ENCODE results near the gene LSM8.
"Not testable (repeated sequence)": the region's sequence is repeated elsewhere in the genome, so short reads cannot be mapped to it uniquely, and the experiment has no call there.

The LSM8 gene

DNA sequence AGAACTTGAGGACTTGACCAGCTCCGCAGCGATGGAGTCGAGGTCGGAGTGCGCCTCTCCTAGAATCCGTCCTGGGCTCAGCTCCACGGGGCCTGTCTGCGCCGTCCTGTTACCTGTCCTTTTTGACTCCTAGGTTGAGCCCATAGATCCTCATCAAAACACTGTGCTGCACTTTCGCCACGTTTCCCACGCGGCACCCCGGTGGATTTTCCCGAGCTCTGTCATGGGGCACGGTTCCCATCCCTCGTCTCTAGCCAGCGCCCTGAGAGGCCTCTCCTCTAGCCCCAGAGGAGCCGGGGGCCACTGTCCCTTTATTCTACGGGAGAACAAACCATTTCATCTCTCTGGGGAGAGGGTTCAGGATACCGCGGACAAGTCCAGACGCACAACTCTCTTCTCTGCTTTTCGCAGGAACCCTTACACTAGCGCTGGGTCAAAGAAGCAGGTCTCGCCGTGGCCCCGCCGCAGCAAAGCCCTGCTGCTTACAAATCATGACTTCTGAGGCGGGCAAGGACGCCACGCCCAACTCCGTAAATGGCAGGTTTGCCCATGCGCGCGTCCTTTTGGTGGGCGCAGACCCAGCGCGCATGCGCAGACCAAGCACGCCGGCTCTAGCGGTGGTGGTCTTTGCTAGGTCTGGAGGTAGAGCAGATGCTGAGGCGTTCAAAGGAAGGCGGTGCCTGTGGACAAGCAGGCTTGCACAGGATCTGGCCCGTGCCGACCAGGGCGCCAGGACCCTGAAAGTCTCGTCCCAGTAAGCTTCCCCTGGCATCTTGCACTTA, 30.3 kb downstream of the LSM8 start:
- DNase-seq = peak; percentile 85

DNA sequence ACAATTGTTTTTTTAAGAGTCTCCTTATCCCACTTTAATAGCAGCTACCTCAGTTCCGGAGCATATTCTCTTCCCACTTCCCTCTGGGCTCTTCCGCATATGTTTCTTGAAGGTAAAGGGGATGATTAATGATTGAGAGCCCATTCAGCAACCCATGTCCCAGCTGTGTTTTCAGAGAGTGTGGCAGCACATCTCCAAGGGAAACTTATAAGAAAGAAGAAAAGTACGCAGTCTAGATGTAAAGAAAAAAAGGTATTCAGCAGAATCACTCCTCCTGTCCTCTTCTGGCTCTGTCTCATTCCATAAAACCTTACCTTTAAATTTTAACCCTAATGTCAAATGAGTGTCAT, 30.8 kb downstream of the LSM8 start:
- DNase-seq = no peak

DNA sequence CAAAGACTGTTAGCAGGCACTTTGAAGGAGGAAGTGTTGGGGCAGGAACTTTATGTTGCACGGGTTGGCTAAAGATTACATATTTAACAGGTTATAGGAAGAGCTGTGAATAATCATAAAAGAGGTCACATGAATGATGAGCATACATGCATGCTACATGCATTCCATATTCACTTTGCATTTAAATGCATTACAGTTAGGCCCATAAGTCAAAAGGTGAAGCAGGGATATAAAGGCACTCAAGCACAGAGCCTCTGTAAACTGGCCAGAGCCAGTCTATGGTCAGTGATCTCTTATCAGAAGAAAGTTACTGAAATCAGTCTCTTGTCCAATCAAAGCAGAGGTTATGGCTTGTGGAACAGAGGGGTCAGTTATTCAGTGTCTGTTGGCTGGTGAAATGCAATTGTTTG, 33.3 kb downstream of the LSM8 start:
- DNase-seq = no peak

DNA sequence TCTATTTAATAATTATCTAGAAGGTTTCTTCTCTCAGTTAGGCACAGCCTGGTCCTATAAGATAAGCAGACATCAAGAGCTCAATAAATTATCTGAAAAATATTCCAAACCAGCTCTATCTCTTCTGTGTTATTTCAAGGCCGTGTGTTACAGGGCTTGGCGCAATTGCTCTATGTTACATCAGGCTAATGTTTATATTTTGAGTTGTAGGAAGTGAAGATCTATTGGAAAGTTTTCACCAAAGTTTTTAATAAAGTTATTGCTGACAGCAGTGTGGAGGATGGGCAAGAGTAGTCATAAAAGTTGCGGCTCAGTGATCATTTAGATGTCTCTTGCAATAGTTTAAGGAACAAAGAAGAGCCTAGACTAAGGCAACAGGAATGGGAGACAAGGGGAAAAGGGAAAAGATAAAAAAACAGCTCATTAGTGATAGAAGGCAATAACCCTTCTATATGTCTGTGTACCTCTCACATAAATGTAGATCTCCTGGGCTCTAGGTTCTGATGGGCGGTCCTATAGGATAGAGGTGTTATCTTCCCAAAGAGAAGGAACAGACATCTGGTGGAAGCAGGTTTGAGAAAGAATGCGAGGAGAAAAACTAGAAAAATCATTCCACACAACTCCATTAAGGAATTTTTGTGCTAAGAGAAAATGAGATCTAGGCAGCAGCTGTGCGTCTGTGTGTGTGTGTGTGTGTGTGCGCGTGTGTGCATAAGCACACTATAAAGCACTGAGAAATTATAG, 34.6 kb downstream of the LSM8 start:
- DNase-seq = no peak

DNA sequence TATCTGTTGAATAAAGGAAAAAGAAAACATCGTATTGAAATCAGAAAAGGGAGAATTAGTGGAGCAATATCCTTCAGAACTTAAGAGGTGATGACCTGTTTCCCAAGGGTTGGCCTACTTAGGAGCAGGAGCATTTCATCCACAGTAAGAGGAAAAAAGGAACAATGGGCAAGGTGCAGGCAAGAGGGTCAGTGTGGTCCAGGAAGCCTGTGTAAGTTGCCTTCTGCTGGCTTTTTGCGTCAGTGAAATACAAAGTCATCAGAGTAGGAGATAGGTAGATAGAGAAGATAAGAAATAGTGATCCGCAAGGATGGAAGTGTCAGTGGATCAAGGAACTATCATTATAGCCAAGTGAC, 35.2 kb downstream of the LSM8 start:
- no peak for DNase-seq

DNA sequence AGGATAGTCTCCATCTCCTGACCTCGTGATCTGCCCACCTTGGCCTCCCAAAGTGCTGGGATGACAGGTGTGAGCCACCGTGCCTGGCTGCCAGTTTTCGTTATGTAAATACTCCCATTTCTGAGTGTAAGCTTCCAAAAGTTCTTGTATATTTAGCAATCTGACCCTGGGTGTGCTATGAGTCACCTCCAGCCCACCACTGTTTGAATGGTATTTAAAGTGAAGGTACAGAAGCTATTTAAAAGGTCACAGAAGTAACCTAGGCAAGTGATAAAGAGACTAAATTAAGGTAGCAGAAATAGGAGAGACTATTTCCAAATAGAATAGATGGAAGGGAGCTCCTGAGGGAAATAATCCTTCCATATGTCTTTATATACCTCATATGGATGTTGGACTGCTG, 36.6 kb downstream of the LSM8 start:
- no peak for DNase-seq

DNA sequence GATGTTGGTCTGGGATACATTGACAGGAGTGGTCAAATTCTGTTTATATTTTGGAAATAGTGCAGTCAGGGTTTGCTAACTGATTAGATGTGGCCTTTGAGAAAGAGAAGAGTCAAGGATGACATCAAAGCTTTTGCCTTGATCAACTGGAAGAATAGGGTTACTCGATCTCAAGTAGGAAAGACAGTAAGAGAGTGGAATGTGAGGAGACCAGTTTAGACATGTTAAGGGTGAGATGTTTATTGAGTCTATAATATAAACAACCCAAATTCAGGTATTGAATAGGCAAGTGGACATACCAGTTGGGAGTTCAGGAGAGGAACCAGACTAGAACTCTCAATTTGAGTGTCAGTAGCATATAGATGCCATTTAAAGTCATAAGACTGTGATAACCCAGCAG, 38.6 kb downstream of the LSM8 start:
- DNase-seq = no peak

DNA sequence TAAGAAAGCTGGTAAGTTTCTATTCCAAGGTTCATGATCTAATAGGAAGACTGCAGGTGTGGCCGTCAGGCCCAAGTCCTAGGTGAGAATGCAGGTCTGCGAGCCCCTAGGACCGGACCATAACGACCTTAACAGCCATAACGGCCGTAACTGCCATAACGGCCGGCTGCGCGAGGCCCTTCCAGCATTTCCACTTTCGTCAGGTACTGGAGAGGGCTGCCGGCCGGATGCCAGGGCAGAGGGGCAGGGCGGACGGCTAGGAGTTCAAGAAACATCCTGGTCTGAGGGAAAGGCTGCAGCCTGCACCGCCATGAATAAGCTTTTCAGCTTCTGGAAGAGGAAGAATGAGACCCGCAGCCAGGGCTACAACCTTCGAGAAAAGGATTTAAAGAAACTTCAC, 40.6 kb downstream of the LSM8 start, which contains the start of gene ANKRD7:
ANKRD7 (plus strand) TSS at position 184 of the 400 bp plus-strand sequence; CDS start at position 311, 127 bp downstream.
- no peak for DNase-seq

DNA sequence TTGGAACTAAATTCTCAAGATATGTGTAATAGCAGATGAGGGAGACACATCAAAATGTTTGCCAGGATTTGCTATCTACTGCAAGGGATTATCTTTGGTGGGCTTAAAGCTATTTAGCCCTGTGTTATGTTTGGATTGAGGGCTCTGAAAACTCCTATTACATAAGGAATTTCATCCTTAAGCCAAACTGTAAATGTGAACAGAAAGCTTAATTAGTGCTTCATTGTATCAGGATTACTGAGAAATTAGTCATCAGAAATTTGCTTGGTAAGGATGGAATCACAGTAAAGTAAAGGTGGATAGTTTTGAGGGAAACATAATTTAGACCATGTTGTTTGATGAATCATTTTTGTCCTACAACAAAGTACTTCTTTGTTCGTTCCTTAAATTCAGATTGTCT, 48.9 kb downstream of the LSM8 start:
- DNase-seq = no peak

DNA sequence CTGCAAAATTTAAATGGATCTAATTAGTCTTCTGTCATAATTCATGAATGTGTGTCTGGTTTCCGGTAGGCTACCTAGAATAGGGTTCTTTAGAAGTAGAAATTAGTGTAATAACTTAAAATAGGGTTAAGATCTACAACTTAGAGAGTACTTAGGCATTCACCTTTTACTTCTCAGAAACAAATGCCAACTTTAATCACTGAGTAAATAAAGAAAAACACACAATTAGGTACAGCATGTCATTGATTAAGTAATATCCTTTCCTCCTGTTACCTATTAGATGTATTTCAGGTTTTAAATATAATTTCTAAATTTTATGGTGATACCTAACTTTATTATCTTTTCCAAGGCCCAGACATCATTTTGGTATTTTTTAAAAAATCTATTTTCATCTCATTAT, 49.8 kb downstream of the LSM8 start:
- no peak for DNase-seq

DNA sequence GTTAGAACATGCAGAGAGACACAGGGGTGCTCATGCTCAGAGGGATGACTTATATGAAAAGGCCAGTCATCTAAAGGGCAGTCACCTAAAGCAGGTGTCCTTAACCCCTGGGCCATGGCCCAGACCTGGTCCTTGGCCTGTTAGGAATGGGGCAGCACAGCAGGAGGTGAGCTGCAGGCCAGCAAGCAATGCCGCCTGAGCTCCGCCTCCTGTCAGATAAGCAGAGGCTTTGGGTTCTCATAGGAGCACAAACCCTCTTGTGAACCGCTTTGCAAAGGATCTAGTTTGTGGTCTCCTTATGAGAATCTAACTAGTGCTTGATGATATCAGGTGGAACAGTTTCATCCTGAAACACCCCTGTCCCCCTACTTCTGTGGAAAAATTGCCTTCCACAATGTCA, 55.0 kb downstream of the LSM8 start:
- DNase-seq = no peak

DNA sequence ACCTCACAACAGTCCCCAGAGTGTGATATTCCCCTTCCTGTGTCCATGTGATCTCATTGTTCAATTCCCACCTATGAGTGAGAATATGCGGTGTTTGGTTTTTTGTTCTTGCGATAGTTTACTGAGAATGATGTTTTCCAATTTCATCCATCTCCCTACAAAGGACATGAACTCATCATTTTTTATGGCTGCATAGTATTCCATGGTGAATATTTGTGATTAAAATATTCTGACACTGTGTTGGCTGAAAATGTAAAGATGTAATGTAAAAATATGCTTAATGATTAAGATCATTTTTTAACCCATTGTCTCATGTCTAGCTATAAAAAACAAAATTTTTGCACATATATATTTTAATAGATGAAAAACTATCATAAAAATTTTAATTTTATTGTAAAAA, 56.4 kb downstream of the LSM8 start:
- not testable (repeated sequence) for DNase-seq
